Breast epithelium (tissue), 4 donors: ENCODE measurements around the gene OR10K2. TPM values are rescaled to one million over a fixed set of nuclear protein-coding genes. Genes with fewer than 3 reads are reported as not detected.

Experiments used
- DNase-seq, 2 donors: peaks; one replicate each; pipeline ENCODE4 v3.0.0-alpha.2; 2019; ENCODE audit warnings: low spot score in 2 of 2
- H3K27ac ChIP-seq, 2 donors: fragments of 200-600 bp; sonication (generic) in 1 of 2; one replicate each; pipeline ENCODE4 v1.5.1; 2016 to 2019; ENCODE audit warnings: mild to moderate bottlenecking in 1 of 2
- H3K27me3 ChIP-seq, 2 donors: fragments of 200-600 bp; sonication (generic) in 1 of 2; one replicate each; pipeline versions ENCODE4 v1.5.1 to v1.6.0; 2017 to 2019; ENCODE audit warnings: control low read depth in 1 of 2, mild to moderate bottlenecking in 1 of 2
- H3K36me3 ChIP-seq: fragments of 200-600 bp; one replicate; pipeline ENCODE4 v1.5.1; 2019
- H3K4me1 ChIP-seq, 2 donors: fragments of 200-600 bp; sonication (generic); one replicate each; pipeline ENCODE4 v1.5.1; 2016 to 2019; ENCODE audit warnings: control low read depth in 1 of 2
- H3K4me3 ChIP-seq, 3 donors: fragments of 200-600 bp; sonication (generic); 1 replicate in 2 of 3; 2 replicates in 1 of 3; pipeline ENCODE4 v1.5.1; 2016 to 2019; ENCODE audit warnings: mild to moderate bottlenecking in 3 of 3, moderate library complexity in 2 of 3
- H3K9me3 ChIP-seq, 2 donors: fragments of 200-600 bp; sonication (generic) in 1 of 2; one replicate each; pipeline ENCODE4 v1.5.1; 2016 to 2019; ENCODE audit warnings: control low read depth in 1 of 2
- CTCF ChIP-seq, 3 donors: fragments of 450-650 bp; IDR thresholded peaks; one replicate each; pipeline ENCODE4 v1.5.1; 2016 to 2017; ENCODE audit warnings: antibody characterized with exemption in 3 of 3, mild to moderate bottlenecking in 3 of 3, moderate library complexity in 3 of 3
- POLR2A ChIP-seq: fragments of 450-650 bp; IDR thresholded peaks from one replicate; pipeline ENCODE4 v1.6.1; 2016; ENCODE audit warnings: antibody characterized with exemption, mild to moderate bottlenecking, moderate library complexity
- POLR2AphosphoS5 ChIP-seq, 3 donors: sonication (generic); formaldehyde crosslinking; IDR thresholded peaks; one replicate each; pipeline ENCODE4 v1.6.1; 2017; ENCODE audit warnings: antibody characterized with exemption in 3 of 3
- intact Hi-C: fragments of 100-400 bp; cut with DNase I; formaldehyde crosslinking; loops from one replicate; pipeline ENCODE4 v1.15.1; 2023; ENCODE audit warnings: low total_unique reads
- total RNA-seq, 3 donors: library from RNA; depleted of rRNA; stranded (reverse); fragments of >200 nt; gene quantifications; one replicate each; pipeline ENCODE4 v1.1.0, GENCODE V29; 2016

The OR10K2 gene
- total RNA-seq = not detected

GRCh38 chr1:158426137-158426536 is at the start of gene OR10K2:
TSS of gene OR10K2 (minus strand) at chr1:158426237. CDS start at chr1:158420866, 5,371 bp downstream.
- intact Hi-C loops = no loop called here
- no peak within 1 kb of the TSS for H3K4me3 ChIP-seq

GRCh38 chr1:158471920-158472319 is 45.9 kb upstream of the OR10K2 start, which contains the start of gene OR10R2:
TSS of gene OR10R2 (plus strand) at chr1:158472220. CDS start at chr1:158472326, 106 bp downstream.
- DNase-seq = no peak
- Histone ChIP-seq H3K9me3 (no peaks in the 10 kb centered on the region), H3K4me1 (no peaks in the 10 kb centered on the region), H3K36me3 (no peaks in the 10 kb centered on the region), H3K4me3 (no peak within 1 kb of the TSS), H3K27me3 (no peaks in the 10 kb centered on the region), H3K27ac (no peak within 1 kb of the TSS)
- TF ChIP-seq POLR2AphosphoS5 (IDR thresholded peaks at IDR 0.05) (no peak), POLR2A (no peak), CTCF (IDR thresholded peaks at IDR 0.05) (no peak)
- intact Hi-C loops = no loop called here

More at GRCh38 chr1:158426137-158426536, at the start of gene OR10K2:
- no peaks in the 10 kb centered on the region for H3K4me1 ChIP-seq
- TF ChIP-seq POLR2A = no peak
- no peak for TF ChIP-seq CTCF (IDR thresholded peaks at IDR 0.05)
- TF ChIP-seq POLR2AphosphoS5 (IDR thresholded peaks at IDR 0.05) = no peak
- no peak for DNase-seq
- no peaks in the 10 kb centered on the region for H3K27me3 ChIP-seq
- no peak within 1 kb of the TSS for H3K27ac ChIP-seq
- H3K9me3 ChIP-seq = peaks cover 0 to 15% of the 10 kb centered on the region in 2 donors
- no peaks in the 10 kb centered on the region for H3K36me3 ChIP-seq

- H3K27me3 ChIP-seq = no peaks in the 10 kb centered on the region
- H3K36me3 ChIP-seq = no peaks in the 10 kb centered on the region
- H3K27ac ChIP-seq = no peak within 1 kb of the TSS
- H3K4me1 ChIP-seq = no peaks in the 10 kb centered on the region
- H3K9me3 ChIP-seq = no peaks in the 10 kb centered on the region
- DNase-seq = no peak
- no peak within 1 kb of the TSS for H3K4me3 ChIP-seq
- intact Hi-C loops = no loop called here
- TF ChIP-seq POLR2AphosphoS5 (IDR thresholded peaks at IDR 0.05) (no peak), CTCF (IDR thresholded peaks at IDR 0.05) (no peak), POLR2A (no peak)
Observed at GRCh38 chr1:158461534-158461933, 35.5 kb upstream of the OR10K2 start, which contains the start of gene OR10K1. TSS of gene OR10K1 (plus strand) at chr1:158461834. CDS start at chr1:158465562, 3,728 bp downstream.

- no peaks in the 10 kb centered on the region for H3K4me1 ChIP-seq
- H3K27me3 ChIP-seq = no peaks in the 10 kb centered on the region
- intact Hi-C loops = loop anchor here (5.0 kb wide), 1 partner anchor 669 kb away; no protein-coding TSS in a partner anchor
- no peak overlapping the region for H3K27ac ChIP-seq
- no peaks in the 10 kb centered on the region for H3K36me3 ChIP-seq
- TF ChIP-seq POLR2A (no peak), CTCF (IDR thresholded peaks at IDR 0.05) (no peak), POLR2AphosphoS5 (IDR thresholded peaks at IDR 0.05) (no peak)
- no peak overlapping the region for H3K4me3 ChIP-seq
- H3K9me3 ChIP-seq = no peaks in the 10 kb centered on the region
- no peak for DNase-seq
Observed at GRCh38 chr1:158458263-158458662, 32.2 kb upstream of the OR10K2 start.

- no peaks in the 10 kb centered on the region for H3K9me3 ChIP-seq
- no peak overlapping the region for H3K27ac ChIP-seq
- H3K27me3 ChIP-seq = no peaks in the 10 kb centered on the region
- DNase-seq = no peak
- TF ChIP-seq POLR2AphosphoS5 (IDR thresholded peaks at IDR 0.05) (no peak), CTCF (IDR thresholded peaks at IDR 0.05) (no peak), POLR2A (no peak)
- H3K36me3 ChIP-seq = no peaks in the 10 kb centered on the region
- intact Hi-C loops = loop anchor here (5.0 kb wide), 1 partner anchor 670 kb away; no protein-coding TSS in a partner anchor
- H3K4me1 ChIP-seq = no peaks in the 10 kb centered on the region
- H3K4me3 ChIP-seq = no peak overlapping the region
Observed at GRCh38 chr1:158457246-158457645, 31.2 kb upstream of the OR10K2 start.
